ENCODE measurements around the gene TPK1.
"Not testable (repeated sequence)": the region's sequence is repeated elsewhere in the genome, so short reads cannot be mapped to it uniquely, and the experiment has no call there.

Gene TPK1

DNA sequence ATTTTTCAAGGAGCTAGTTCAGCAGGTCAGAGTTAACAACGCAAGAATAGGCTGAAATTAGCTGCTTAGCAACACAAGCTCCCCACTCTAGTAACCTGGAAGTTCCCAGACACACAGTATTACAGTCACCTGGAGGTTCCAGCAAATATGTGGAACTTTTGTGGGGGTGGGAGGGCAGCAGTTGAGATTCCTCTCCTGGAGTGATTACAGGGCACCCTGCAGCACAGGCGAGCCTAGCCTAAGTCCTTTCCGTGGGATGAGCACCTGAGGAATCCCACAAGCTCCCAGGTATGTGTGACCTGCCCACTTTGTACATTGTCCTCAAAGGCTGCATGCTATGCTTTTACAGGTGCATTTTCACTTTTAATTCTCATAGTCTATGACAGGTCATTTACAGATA, 13.6 kb downstream of the TPK1 start:
- DNase-seq (ENCODE audit: low read depth, low spot score), result no peak

DNA sequence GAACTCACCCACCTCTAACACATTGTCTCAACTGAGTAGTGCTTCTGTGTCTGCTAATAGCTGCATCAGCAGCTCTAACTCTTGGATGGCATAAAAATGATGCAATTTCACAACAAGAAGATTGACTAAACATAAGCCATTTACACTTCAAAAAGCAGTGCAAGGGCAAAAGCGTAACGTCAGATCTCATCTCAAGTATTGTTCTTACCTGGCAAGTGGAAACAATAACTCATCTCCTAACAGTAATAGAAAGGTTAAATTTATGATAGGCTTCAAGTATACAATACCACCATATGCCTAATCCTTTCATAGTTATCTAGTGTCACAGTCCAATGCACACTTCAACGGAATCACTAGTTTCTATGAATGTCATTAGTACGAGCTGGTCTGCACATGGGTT, 14.8 kb downstream of the TPK1 start:
- no peak for DNase-seq (ENCODE audit: low read depth, low spot score)

DNA sequence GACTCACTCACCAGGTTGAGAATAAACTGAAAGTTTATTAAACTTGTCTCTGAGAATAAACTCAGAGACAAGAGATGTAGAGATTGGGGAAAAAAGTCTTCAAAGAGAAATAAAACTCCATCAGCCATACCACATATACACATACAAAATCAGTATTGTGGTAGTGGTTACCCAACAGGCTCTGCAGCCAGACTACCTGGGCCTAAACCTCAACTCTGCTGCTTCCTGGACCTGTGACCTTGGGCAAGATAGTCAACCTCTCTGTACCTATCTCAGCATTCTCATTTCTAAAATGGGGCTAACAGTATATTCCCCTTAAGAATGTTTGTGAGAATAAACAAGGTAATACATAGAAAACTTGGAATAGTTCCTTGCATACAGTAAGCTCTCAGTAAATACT, 15.3 kb downstream of the TPK1 start:
- DNase-seq (ENCODE audit: low read depth, low spot score), result no peak

DNA sequence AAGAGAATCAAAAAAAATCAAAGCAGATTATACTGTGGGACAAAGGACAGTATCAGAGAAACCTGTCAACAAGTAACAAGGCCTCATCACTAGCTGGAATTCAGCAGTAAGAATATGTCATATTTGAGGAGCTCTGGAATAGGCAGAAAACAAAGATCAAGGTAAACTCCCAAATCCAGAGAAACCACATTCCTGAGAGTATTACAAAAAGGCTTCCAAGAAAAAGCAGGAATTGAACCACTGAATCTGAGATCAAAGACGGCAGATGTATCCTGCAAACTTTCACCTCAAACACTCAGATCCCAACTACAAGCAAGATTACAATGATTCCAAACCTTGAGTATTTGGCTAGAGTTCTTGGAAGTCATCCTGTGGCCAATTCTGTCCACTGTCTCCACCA, 16.3 kb downstream of the TPK1 start:
- no peak for DNase-seq (ENCODE audit: low read depth, low spot score)

DNA sequence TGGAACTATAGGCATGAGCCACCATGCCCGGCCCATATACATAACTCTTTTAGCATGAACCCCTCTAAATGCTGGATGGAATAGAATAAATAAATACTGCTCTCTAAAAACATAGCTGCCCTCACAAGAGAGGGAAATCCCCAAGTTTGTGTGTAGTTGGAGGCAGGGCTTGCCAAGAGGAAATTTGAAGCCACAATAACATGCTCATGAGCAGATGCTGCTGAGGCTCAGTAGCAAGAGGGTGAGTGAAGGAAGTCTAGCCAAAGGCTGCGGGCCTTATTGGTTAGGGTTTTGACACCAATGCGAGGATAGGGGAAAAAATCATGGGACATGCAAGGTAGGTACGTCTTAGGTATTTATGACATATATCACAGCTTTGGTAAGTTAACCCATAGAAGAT, 17.3 kb downstream of the TPK1 start:
- DNase-seq (ENCODE audit: low read depth, low spot score), result no peak

DNA sequence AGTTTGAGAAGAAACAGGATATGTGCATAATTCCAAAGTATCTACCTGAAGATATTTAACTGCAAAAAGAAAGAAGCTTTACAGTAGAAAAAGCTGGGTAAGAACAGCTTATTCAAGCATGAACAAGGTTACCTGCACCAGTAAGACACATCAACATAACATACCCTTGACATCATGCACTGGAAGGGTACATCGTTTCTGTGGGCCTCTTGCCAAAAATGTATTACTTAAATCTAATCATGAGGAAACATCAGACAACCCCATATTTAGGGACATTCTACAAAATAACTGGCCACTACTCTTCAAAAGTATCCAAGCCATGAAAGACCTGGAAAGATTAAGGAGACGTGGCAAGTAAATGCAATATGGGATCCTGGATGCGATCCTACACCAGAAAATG, 18.9 kb downstream of the TPK1 start:
- DNase-seq (ENCODE audit: low read depth, low spot score), result no peak

DNA sequence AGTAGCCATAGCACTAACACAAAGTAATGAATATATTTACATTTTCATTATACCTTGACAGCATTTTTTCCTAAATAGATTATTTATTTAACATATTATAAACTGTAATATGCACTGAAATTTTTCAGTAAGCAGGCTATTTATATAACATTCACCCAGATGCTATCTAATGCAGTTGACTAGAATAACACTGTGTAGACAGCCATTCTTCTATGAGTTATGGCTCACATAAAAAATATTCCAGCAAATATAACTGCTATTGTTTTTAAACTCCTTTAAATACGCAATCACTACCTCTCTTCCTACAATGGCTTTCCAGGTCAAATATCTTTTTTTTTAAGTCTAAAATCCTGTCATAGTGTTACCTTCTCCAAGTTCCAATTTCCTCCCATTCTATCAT, 21.6 kb downstream of the TPK1 start:
- no peak for DNase-seq (ENCODE audit: low read depth, low spot score)

DNA sequence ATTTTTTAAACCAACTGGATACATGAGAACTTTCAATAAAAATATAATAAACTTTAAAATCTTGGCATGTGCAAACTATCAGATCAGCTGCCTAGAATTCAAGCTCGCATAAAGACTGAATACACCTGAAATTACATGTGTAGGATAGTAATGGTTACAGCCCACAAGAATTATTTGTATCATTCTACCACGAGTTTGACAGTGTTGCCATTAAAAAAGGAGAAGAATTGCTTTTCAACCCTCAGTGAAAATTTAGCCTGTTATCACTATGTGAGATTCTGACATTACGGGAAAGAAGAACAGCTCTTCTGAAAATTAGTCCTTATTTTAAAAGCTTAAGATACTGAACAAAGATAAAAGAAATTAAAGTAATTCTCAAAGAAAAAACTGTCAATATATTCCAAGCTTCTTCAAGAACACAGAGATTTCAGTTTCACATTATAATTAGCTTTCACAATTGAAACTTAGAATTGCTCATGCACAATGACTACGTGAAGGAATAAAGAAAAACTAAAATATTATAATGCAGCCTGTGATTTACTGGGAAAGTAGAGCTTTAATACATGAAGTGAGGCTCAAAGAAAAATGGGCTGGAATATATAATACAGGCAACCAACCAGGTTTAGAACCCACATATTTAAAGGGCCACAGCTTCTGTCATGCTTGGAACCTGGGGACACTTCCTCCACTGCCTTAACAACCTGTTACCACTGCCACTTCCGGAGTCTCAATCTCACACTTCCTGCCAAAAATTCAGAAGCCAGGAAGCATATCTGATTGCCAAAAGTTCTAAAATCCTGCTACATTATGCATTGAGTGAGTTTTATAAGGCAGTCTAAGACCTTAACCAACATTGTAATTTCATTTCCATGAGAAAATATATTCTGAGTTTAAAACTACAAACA, 23.2 kb downstream of the TPK1 start:
- DNase-seq (ENCODE audit: low read depth, low spot score), result no peak

DNA sequence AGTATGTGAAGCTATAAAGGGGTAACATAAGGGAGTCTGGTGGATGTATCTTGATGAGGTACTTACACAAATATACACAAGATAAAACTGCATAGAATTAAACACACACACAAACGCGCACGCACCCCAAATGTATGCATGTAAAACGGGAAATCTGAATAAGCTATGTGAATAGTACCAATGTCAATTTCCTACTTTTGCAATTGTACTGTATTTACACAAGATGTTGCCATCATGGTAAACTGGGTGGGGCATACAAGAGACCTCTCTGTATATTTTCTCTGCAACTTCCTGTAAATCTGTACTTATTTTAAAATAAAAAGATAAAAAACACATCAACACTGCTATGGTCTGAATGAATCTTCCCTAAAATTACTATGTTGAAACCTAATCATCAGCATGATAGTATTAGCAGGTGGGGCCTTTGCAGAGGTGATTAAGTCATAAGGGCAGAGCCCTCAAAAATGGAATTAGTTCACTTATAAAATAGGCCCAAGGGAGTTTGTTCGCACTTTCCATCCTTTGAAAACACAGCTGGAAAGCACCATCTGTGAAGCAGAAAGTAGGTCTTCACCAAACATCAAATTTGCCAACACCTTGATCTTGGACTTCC, 30.1 kb downstream of the TPK1 start:
- no peak for DNase-seq (ENCODE audit: low read depth, low spot score)

DNA sequence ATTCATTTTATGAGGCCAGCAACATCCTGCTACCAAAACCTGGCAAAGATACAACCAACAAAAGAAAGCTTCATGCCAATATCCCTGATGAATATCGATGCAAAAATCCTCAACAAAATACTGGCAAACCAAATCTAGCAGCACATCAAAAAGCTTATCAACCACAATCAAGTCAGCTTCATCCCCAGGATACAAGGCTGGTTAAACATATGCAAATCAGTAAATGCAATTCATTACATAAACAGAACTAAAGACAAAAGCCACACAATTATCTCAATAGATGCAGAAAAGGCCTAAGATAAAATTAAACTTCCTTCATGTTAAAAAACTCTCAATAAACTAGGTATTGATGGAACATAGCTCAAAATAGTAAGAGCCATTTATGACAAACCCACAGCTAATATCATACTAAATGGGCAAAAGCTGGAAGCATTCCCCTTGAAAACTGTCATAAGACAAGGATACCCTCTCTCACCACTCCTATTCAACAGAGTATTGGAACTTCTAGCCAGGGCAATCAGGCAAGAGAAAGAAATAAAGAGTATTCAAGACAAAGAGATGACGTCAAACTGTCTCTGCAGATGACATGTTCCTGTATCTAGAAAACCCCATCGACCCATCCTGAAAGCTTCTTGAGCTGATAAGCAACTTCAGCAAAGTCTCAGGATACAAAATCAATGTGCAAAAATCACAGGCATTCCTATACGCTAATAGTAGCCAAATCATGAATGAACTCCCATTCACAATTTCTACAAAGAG, 35.0 kb downstream of the TPK1 start:
- not testable (repeated sequence) for DNase-seq (ENCODE audit: low read depth, low spot score)

DNA sequence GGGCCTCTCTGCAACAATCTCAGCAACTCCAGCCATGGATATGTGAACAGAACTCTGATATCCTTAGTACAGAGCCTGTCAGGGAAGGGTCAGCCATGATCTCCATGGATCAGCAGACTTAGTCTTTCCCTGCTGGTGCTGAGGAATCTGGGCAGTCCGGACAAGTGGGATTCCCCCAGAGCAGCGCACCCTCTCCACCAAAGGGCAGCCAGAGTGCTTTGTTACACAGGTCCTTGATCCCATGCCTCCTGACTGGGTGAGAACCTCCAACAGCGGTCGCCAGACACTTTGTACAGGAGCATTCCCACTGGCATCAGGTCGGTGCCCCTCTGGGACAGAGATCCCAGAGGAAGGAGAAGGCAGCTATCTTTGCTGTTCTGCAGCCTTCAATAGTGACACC, 38.9 kb downstream of the TPK1 start:
- no peak for DNase-seq (ENCODE audit: low read depth, low spot score)

DNA sequence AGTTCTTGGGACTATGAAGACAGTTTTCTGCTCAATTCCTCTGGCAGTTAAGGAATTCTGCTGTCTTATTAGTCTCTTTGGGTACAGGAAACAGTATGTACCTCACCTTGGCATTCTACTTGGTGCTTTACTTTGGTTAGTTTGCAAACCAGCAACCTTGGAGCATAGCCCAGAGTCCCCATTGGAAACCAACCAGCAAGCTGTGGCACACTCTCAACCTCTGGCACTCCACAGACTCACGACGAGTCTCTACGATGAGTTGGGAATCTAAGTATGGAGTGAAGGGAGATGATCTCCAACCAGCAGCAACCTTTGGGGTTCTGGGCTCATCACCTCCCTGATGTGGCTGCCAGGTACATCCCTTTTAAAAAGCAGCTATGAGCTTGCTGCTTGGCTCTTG, 43.8 kb downstream of the TPK1 start:
- DNase-seq (ENCODE audit: low read depth, low spot score), result no peak

DNA sequence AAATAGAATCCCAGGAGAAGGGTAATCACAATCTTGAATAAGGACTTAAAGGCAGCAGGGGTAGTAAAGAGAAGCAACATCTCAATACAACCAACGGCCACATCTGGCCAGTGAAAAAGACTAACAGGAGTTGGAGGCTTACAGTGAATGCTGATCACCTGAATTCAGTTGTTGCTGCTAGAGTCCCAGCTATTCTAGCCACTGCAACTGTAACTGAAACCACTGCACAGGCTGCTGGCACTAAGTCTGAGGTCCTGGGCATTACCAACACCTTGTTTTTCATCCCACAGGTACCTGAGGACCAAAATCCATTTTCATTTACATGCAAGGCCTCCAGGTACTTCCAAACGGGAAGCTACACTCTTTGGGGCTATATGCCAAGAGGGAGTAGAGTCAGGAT, 44.4 kb downstream of the TPK1 start:
- DNase-seq (ENCODE audit: low read depth, low spot score), result no peak

DNA sequence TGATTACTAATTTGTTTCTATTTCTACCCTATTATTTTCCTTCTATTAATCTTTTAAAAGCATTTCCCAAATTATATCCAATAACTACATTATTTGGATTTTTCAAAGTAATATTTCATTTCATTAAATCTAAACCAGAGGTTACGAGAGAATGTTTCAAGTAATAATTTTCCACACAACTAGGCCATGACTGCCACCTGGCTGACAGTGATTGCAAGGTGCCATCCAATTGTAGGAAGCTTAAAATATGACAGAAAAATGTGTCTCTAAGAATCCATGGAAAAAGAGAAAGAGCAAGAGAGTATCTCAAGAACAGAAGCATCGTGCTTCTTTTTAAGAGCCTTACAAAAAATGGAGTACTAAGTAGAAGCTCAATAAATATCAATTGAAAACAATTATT, 48.7 kb downstream of the TPK1 start:
- DNase-seq (ENCODE audit: low read depth, low spot score), result no peak

DNA sequence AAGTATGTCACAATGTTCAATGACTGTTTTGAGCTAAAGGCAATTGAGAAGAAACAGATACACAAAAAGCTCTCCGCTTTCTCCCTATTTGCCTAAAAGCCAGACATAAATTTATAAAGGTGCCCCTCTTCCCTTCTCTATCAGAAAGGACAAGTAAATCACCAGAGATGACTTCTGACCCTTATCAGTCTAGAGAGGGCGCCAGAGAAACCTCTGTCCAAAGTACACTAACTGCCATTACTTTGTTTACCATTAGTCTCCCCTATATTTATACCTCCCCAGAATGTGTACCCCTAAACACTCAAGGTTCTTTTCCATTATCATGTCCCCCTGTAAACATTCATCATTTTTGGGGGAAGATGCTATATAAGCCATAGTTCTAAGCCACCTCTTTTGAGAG, 49.3 kb downstream of the TPK1 start:
- DNase-seq (ENCODE audit: low read depth, low spot score), result no peak

DNA sequence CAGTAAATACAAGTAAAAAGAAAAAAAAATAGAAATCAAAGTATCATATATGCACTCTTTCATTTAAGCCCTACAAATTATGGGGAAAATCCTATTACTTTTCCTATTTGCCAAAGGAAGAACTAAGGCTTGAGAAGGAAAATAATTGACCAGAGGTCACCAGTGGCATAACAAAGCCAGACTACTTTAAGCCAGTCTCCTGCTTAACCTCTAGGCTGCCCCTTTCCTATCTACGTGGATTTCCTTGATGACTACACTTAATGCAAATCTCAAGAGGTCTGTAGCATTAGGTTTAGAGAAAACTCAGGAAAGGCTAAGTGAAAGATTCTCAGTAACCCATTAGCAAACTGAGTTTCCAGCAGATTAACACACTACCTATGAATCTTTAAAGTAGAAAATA, 49.8 kb downstream of the TPK1 start:
- DNase-seq (ENCODE audit: low read depth, low spot score), result no peak

DNA sequence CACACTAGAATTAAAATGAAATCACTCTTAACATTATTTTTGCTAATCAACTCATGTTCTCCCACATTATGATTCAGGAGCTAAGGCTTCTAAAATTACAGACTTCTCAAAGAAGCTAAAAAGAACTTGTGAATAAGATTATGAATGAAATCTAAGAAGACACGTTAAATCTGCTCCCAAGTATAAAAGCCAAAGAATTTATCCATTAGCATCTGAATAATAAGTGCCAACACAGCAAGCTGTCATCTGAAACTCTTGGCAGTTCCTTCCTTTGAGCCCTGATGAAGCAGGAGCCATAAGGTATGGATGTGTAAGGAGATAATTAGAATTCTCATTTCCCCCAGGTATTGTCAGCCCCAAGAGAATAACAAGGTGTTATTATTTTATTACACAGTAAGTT, 50.3 kb downstream of the TPK1 start:
- no peak for DNase-seq (ENCODE audit: low read depth, low spot score)

DNA sequence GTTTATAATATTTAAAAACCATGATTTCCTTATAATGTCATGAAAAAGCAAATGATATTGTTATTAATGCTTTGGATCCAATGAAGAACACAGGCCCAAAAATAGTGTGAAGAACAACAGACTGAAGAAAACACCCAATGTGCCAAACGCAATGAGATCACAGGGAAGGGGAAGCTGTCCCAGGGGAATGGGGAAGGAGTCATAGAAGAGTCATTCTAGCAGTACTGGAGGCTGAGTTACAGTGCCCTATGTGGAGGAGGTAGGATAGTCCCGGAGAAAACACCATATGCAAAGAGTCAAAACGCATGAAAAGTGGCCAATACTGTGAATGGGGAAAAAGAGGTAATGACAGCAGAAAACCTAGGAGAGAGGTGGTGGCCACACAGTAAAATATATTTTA, 50.9 kb downstream of the TPK1 start:
- DNase-seq (ENCODE audit: low read depth, low spot score), result no peak

DNA sequence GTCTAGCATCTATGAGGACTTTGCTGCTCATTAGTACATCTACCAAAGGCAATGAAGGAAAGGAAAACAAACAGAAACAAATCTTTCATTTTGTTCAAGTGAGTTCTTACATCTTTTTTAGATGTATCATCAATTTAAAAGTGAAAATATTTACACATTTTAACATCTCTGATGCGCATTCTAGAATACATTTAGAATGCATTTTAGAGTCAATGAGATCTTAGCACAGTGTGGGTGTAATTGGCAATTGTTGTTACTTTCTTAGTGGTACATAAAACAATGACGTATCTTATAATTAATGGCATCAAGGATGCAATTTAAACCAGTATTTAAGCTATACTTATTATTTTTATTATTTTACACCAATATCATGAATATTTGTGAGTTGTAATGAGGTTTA, 51.4 kb downstream of the TPK1 start:
- DNase-seq (ENCODE audit: low read depth, low spot score), result no peak

DNA sequence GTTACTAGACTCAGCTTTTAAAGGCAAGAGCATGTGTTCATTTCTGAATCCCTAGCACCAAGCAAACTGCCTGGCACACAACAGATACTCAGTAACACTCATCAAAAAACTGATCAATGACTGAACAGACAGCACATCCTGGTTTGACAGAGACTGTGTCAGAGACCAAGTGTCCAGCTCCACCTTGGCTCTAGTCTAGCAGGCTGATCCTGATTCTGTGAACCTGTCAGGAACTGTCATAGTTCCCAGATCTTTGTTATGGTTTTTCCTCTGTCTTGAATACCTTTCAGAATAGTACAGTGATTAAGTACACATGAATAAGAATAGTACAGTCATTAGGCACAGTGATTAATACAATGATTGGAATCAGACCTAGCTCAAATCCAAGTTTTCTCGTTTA, 53.0 kb downstream of the TPK1 start:
- DNase-seq (ENCODE audit: low read depth, low spot score), result no peak

DNA sequence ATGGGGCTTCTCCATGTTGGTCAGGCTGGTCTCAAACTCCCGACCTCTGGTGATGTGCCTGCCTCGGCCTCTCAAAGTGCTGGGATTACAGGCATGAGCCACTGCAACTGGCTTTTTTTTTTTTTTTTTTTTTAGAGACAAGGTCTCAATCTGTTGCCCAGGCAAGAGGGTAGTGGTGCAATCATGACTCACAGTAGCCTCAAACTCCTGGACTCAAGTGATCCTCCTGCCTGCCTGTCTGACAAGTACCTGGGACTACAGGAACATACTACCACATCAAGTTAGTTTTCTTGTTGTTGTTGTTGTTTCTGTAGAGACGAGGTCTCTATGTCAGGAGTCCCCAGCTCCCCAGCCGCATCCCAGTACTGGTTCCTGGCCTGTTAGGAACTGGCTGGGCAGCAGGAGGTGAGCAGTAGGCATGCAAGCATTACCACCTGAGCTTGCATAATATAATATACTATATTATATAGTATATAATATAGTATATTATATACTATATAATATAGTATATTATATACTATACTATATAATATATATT, 55.7 kb downstream of the TPK1 start:
- DNase-seq (ENCODE audit: low read depth, low spot score), result no peak

DNA sequence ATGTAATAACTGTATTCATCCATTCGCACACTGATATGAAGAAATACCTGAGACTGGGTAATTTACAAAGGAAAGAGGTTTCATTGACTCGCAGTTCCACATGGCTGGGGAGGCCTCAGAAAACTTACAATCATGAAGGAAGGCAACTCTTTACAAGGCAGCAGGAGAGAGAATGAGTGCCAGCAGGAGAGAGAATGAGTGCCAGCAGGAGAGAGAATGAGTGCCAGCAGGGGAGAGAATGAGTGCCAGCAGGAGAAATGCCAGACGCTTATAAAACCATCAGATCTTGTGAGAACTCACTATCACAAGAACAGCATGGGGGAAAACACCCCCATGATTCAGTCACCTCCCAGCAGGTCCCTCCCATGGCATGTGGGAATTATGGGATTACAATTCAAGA, 58.0 kb downstream of the TPK1 start:
- not testable (repeated sequence) for DNase-seq (ENCODE audit: low read depth, low spot score)

All from activated naive CD8-positive, alpha-beta T cell treated with anti-CD3 and anti-CD28 coated beads, Interleukin-2, amount 50 U/mL, for 16 hours (primary cell).